Erythroblast (primary cell): ENCODE measurements around the gene RGPD6.
"Not testable (repeated sequence)": the region's sequence is repeated elsewhere in the genome, so short reads cannot be mapped to it uniquely, and the experiment has no call there.

Experiments used
- DNase-seq, 2 experiments: peaks; one replicate each; lab custom pipeline; 2025; lab: John Stamatoyannopoulos, UW

Gene RGPD6

GRCh38 chr2:110481200-110481599 lies 95.8 kb downstream of the RGPD6 start:
- not testable (repeated sequence) for DNase-seq

DNA sequence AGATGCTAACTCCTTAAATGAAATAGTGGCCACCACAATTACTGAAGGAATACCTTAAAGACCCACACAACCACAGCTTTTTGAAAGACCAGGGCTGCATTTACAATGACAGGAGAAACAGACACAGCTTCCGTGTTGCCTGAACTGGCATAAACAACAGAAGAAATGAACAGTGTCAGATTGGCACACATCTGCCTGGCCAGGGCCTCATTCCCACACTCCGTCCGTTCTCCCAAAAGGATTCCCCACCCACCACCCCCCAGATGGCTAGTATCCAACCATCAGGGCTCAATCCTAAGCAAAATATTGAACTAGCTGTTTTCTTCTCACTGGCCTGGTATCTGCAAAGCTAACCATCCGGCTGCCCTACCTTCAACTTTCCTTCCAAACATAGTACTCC lies 96.9 kb downstream of the RGPD6 start:
- not testable (repeated sequence) for DNase-seq

DNA sequence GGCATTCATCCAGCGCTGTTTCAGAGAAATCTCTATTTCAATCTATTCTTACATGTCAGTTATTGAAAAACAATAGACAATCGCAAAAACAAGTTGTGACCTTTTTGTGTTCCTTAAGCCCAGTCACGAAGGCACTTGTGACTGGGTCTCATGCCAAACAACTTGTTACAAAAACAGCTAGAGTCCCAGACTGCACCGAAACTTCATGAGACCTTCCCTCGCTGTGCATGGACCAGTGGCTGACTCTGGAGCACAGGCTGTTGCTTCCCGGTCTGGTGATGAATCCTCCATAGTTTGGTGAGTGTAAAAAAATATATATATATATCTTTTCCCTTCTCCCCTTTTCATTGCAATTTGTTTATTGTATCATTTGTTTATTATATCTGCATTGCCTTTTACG lies 99.7 kb downstream of the RGPD6 start:
- DNase-seq = not testable (repeated sequence)

GRCh38 chr2:110476952-110477351 lies 100.1 kb downstream of the RGPD6 start:
- DNase-seq = not testable (repeated sequence)

DNA sequence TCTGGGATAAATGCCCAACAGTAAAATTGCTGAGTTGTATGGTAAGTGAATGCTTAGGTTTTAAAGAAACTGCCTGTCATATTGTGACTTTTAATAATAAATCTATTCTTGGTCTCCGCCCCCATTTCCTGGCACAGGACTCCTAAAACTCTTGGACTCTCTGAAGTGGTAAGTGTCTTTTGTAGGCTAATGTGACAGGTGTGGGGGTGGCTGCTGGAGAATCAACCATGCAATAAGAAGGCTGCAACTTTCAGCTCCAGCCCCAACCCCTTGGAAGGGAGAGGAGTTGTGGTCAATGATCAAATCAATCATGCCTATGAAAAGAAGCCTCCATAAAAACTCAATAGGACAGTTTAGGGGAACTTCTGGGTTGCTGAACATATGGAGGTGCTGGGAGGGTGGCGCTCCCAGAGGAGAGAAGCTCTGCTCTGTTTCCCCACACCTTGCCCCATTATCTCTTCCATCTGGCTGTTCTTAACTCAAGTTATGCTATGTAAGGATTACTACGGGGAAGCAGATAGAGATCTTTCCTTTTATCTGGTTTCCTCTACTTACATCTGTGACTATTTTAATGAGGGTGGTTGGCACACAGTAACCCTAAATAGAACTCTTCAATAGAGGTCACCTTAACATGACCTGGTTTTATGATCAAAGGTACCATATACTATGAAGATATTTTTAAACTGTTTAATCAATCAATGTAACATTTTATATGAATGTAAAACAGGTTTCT lies 101.2 kb downstream of the RGPD6 start:
- DNase-seq = not testable (repeated sequence)

- not testable (repeated sequence) for DNase-seq
These were observed 102.1 kb downstream of the RGPD6 start for GRCh38 chr2:110474898-110475297.

GRCh38 chr2:110473059-110473358 lies 104.0 kb downstream of the RGPD6 start:
- DNase-seq = not testable (repeated sequence)

DNA sequence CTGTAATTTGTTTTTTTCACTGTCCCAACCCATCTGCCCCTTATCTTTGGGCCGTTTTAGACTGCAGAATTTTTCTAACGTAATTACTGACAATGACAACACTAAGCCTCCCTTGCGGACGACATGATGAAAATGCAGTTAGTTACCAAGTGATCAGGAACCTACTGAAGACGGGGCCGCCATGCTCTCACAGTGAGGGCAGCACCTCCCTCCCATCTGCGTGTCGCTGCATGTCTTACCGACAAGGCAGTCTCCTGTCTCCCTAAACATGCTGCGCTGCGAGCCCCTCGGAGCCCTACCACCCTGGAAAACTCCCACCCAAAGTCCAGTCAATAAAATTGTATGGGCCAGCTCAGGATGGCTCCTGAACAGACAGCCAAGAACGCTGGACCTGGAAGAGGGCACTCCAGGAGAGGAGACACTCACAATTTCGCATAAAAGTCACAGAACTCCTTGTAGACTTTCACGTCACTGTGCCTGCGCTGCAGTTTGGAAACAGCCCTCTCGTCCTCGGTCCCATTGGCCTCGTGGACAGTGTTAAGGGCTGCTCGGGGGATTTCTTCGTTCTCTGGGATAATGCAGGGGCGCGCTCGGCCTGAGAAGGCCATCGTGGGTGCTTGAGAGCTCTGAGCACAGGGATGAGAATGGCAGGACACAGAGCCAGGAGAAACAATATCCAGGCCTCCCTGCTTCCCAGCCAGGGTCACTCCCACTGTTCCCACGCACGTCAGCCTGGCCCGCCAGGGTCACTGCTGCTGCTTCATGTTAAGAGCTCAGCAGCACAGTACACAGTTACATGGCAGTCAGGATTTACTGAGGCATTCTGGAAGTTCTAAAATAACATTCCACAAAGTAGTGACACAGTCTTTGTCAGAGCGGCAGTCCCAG lies 104.6 kb downstream of the RGPD6 start, which contains the start of gene LIMS4:
Gene LIMS4, minus strand, starts transcription at position 646 of the 888 bp plus-strand sequence. Its CDS starts 38 bp downstream, at position 608.
- not testable (repeated sequence) for DNase-seq

GRCh38 chr2:110468921-110469320 lies 108.1 kb downstream of the RGPD6 start:
- DNase-seq = not testable (repeated sequence)

GRCh38 chr2:110465312-110465711 lies 111.7 kb downstream of the RGPD6 start:
- not testable (repeated sequence) for DNase-seq
